Hepatocyte (in vitro differentiated cells): ENCODE data around the gene SMCR8. TPM values are rescaled to one million over a fixed set of nuclear protein-coding genes. Genes with fewer than 3 reads are reported as not detected.
"Not testable (repeated sequence)": the region's sequence is repeated elsewhere in the genome, so short reads cannot be mapped to it uniquely, and the experiment has no call there.

Source experiments
- DNase-seq: peaks from one replicate; pipeline ENCODE4 v3.0.0-alpha.2; 2016; ENCODE audit warnings: low spot score
- H2AFZ ChIP-seq: fragments of 200-600 bp; sonication (generic); 2 replicates; pipeline ENCODE4 v1.6.0; 2016; ENCODE audit warnings: antibody characterized with exemption, mild to moderate bottlenecking
- H3K27ac ChIP-seq: fragments of 200-600 bp; sonication (generic); 2 replicates; pipeline ENCODE4 v1.5.1; 2016; ENCODE audit warnings: mild to moderate bottlenecking
- H3K27me3 ChIP-seq: fragments of 200-600 bp; sonication (generic); 2 replicates; pipeline ENCODE4 v1.6.1; 2016
- H3K36me3 ChIP-seq: fragments of 200-600 bp; sonication (generic); replicated peaks from 2 replicates; pipeline ENCODE4 v1.5.1; 2016; ENCODE audit warnings: low read depth; ENCODE audit not compliant: insufficient read depth
- H3K4me1 ChIP-seq: fragments of 200-600 bp; sonication (generic); 2 replicates; pipeline ENCODE4 v1.5.1; 2016; ENCODE audit warnings: mild to moderate bottlenecking, moderate library complexity; ENCODE audit not compliant: insufficient read depth
- H3K4me2 ChIP-seq: fragments of 200-600 bp; sonication (generic); 2 replicates; pipeline ENCODE4 v1.6.0; 2016
- H3K4me3 ChIP-seq: fragments of 200-600 bp; sonication (generic); 2 replicates; pipeline ENCODE4 v1.5.1; 2016; ENCODE audit warnings: mild to moderate bottlenecking
- H3K79me2 ChIP-seq: fragments of 200-600 bp; sonication (generic); 2 replicates; pipeline ENCODE4 v1.6.0; 2017; ENCODE audit warnings: mild to moderate bottlenecking
- H3K9me2 ChIP-seq: fragments of 200-600 bp; sonication (generic); replicated peaks from 2 replicates; pipeline ENCODE4 v1.6.0; 2017; ENCODE audit warnings: mild to moderate bottlenecking; ENCODE audit not compliant: insufficient read depth
- H3K9me3 ChIP-seq: fragments of 200-600 bp; sonication (generic); 2 replicates; pipeline ENCODE4 v1.5.1; 2016; ENCODE audit warnings: low read depth, mild to moderate bottlenecking
- H4K20me1 ChIP-seq: fragments of 200-600 bp; sonication (generic); 2 replicates; pipeline ENCODE4 v1.6.0; 2016; ENCODE audit warnings: mild to moderate bottlenecking; ENCODE audit not compliant: insufficient read depth, poor library complexity, severe bottlenecking
- EZH2 ChIP-seq: fragments of 200-600 bp; sonication (generic); IDR thresholded peaks from 2 replicates; pipeline ENCODE4 v1.6.1; 2016; ENCODE audit warnings: antibody characterized with exemption, mild to moderate bottlenecking, borderline replicate concordance
- EZH2phosphoT487 ChIP-seq: fragments of 200-600 bp; sonication (generic); IDR thresholded peaks from one replicate; pipeline ENCODE4 v1.6.1; 2018; ENCODE audit warnings: antibody characterized with exemption, mild to moderate bottlenecking, low read depth, moderate library complexity; ENCODE audit not compliant: unreplicated experiment, severe bottlenecking
- WGBS: methylation state at CpG from one replicate; pipeline ENCODE4 v1.1.6; 2016; ENCODE audit warnings: low lambda C conversion rate; ENCODE audit errors: missing lambda C conversion rate; 5-methylcytosine and 5-hydroxymethylcytosine counted together
- polyA plus RNA-seq: library from polyadenylated mRNA; unstranded; fragments of >200 nt; fragmentation: Nextera tagmentation; extraction: Ambion mirVana; gene quantifications from 2 replicates; pipeline ENCODE4 v1.2.1, GENCODE V29; 2016
- total RNA-seq: library from RNA; depleted of rRNA; stranded (reverse); fragments of >200 nt; gene quantifications from 2 replicates; pipeline ENCODE4 v1.2.3, GENCODE V29; 2014
- TF ChIP-seq, protein P1 (sequence below): fragments of 200-600 bp; sonication (generic); IDR thresholded peaks from 2 replicates; pipeline ENCODE4 v1.5.1; 2016; ENCODE audit warnings: antibody characterized with exemption, mild to moderate bottlenecking; ENCODE audit not compliant: poor library complexity

SMCR8 gene
- total and polyA plus RNA-seq, 2 experiments from 2014 or later = 3.8 to 17.7 TPM

DNA sequence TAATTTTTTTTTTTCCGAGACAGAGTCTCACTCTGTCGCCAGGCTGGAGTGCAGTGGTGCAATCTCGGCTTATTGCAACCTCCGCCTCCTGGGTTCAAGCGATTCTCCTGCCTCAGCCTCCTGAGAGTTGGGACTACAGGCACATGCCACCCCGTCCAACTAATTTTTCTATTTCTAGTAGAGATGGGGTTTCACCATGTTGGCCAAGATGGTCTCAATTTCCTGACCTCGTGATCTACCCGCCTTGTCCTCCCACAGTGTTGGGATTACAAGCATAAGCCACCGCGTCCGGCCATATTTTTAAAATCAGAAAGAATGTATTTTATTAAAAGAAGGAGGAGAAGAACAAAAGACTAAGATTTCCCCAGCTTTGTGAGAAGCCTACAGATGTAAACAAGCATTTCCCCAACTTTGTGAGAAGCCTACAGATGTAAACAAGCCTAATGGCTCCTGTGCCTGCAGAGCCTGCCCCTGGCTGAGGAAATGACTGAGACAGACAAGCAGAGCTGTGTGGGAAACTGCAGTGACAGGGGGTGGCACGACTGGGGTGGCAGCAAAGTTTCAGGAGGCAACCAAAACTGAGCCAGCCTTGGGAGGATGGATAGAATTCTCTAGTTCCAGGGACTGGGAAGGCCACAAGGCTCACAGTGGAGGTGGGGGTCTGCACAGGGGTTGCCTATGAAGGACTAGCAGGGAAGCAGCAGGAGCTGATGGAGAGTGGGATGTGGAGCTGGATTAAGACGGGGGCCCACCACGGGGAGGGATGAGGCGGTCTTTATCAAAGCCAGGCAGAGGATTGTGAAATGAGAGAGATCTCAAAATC lies 23.2 kb upstream of the SMCR8 start:
- DNase-seq = no peak
- TF ChIP-seq EZH2phosphoT487 (no peak), EZH2 (no peak)
- TF ChIP-seq, protein P1, sequence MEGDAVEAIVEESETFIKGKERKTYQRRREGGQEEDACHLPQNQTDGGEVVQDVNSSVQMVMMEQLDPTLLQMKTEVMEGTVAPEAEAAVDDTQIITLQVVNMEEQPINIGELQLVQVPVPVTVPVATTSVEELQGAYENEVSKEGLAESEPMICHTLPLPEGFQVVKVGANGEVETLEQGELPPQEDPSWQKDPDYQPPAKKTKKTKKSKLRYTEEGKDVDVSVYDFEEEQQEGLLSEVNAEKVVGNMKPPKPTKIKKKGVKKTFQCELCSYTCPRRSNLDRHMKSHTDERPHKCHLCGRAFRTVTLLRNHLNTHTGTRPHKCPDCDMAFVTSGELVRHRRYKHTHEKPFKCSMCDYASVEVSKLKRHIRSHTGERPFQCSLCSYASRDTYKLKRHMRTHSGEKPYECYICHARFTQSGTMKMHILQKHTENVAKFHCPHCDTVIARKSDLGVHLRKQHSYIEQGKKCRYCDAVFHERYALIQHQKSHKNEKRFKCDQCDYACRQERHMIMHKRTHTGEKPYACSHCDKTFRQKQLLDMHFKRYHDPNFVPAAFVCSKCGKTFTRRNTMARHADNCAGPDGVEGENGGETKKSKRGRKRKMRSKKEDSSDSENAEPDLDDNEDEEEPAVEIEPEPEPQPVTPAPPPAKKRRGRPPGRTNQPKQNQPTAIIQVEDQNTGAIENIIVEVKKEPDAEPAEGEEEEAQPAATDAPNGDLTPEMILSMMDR = no peak
- no peaks in the 10 kb centered on the region for H4K20me1 ChIP-seq
- no peak overlapping the region for H3K27ac ChIP-seq
- H3K9me3 ChIP-seq = no peaks in the 10 kb centered on the region
- no peaks in the 10 kb centered on the region for H3K4me1 ChIP-seq
- no peak overlapping the region for H3K4me2 ChIP-seq
- H3K36me3 ChIP-seq = no peaks in the 10 kb centered on the region
- H3K27me3 ChIP-seq = no peaks in the 10 kb centered on the region
- no peaks in the 10 kb centered on the region for H3K79me2 ChIP-seq
- 86% methylated on average over 15 of the region's 15 CpGs for WGBS
- H3K9me2 ChIP-seq = no peaks in the 10 kb centered on the region
- no peak overlapping the region for H2AFZ ChIP-seq
- no peak overlapping the region for H3K4me3 ChIP-seq

DNA sequence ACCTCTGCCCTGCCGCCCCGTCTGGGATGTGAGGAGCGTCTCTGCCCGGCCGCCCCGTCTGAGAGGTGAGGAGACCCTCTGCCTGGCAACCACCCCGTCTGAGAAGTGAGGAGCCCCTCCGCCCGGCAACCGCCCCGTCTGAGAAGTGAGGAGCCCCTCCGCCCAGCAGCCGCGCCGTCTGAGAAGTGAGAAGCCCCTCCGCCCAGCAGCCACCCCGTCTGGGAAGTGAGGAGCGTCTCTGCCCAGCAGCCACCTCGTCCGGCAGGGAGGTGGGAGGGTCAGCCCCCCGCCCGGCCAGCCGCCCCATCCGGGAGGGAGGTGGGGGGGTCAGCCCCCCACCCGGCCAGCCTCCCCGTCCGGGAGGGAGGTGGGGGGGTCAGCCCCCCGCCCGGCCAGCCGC lies 17.0 kb upstream of the SMCR8 start:
- no CpG with 5 or more reads among the region's 30 CpGs for WGBS

DNA sequence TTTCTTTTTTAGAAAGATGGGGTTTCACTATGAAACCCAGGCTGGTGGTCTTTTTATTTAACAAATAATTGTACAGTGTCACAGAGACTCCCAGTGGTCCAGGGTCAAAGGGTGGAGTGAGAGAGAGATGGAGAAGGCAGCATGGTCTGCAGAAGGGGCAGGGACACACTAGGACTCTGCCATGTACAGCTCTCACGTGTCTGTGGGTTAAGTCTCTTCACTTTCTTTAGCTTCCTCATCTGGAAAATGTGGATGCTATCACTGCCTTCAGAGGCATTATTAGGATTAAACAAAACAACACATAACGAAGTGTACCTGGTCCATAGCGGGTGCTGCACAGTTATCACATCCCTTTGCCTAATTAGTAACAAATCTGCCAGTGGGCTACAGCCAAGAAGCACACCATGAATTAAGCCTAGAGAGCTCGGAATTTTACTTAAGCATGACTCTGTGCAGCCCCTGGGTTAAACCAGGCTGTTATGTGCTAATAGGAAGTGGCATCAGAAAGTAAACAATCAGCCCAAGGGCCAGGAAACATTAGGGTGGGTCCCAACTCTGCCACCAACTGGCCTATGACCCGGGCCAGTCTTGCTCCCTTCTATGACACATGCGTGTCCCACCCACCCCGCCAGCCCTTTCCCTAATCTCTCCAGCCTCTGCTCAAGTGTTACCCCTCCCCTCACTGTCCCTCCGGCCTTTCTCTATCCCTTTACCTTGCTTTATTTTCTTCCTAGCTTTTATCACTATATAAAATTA lies 14.2 kb upstream of the SMCR8 start:
- TF ChIP-seq EZH2phosphoT487 = no peak
- no peak for TF ChIP-seq EZH2
- TF ChIP-seq, protein P1 = no peak

More for the DNA sequence above, 17.0 kb upstream of the SMCR8 start:
- not testable (repeated sequence) for H3K4me1 ChIP-seq, H3K4me3 ChIP-seq, H3K9me3 ChIP-seq, H3K79me2 ChIP-seq, H3K27ac ChIP-seq, H3K27me3 ChIP-seq, H2AFZ ChIP-seq, DNase-seq, H3K4me2 ChIP-seq, H3K9me2 ChIP-seq, H4K20me1 ChIP-seq, H3K36me3 ChIP-seq

DNA sequence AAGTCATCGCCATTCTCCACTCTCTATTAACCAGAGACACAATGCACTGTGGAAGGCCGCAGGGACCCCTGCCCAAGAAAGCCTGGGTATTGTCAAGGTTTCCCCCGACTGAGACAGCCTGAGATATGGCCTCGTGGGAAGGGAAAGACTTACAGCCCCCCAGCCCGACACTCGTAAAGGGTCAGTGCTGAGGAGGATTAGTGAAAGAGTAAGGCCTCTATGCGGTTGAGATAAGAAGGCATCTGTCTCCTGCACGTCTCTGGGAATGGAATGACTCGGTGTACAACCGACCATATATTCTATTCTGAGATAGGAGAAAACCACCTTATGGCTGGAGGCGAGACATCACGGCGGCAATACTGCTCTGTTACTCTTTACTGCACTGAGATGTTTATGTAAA lies 11.9 kb upstream of the SMCR8 start:
- not testable (repeated sequence) for DNase-seq, H3K9me3 ChIP-seq, H3K9me2 ChIP-seq, H2AFZ ChIP-seq, H3K4me2 ChIP-seq, H3K79me2 ChIP-seq, H3K4me1 ChIP-seq, H3K27me3 ChIP-seq, H4K20me1 ChIP-seq, H3K36me3 ChIP-seq, H3K4me3 ChIP-seq, H3K27ac ChIP-seq
- 43% methylated on average over 13 of the region's 13 CpGs for WGBS

More for the DNA sequence above, 14.2 kb upstream of the SMCR8 start:
- H3K79me2 ChIP-seq = no peaks in the 10 kb centered on the region
- no peak overlapping the region for H3K4me2 ChIP-seq
- H3K4me1 ChIP-seq = no peaks in the 10 kb centered on the region
- no peaks in the 10 kb centered on the region for H3K36me3 ChIP-seq
- DNase-seq = no peak
- no peaks in the 10 kb centered on the region for H3K9me2 ChIP-seq
- H3K9me3 ChIP-seq = no peaks in the 10 kb centered on the region
- no peaks in the 10 kb centered on the region for H3K27me3 ChIP-seq
- no peaks in the 10 kb centered on the region for H4K20me1 ChIP-seq
- 88% methylated on average over 8 of the region's 8 CpGs for WGBS
- no peak overlapping the region for H3K4me3 ChIP-seq
- no peak overlapping the region for H3K27ac ChIP-seq
- no peak overlapping the region for H2AFZ ChIP-seq
